HG03558 (cell line): ENCODE results near the gene WIPF3.
"Not testable (repeated sequence)": the region's sequence is repeated elsewhere in the genome, so short reads cannot be mapped to it uniquely, and the experiment has no call there.

ENCODE experiments used
- ATAC-seq: cut with Tn5 transposase; IDR thresholded peaks from one replicate; pipeline ENCODE4 v1.9.1; 2021; ENCODE audit warnings: moderate number of reproducible peaks; ENCODE audit not compliant: unreplicated experiment; ENCODE audit errors: extremely low read depth

The WIPF3 gene

DNA sequence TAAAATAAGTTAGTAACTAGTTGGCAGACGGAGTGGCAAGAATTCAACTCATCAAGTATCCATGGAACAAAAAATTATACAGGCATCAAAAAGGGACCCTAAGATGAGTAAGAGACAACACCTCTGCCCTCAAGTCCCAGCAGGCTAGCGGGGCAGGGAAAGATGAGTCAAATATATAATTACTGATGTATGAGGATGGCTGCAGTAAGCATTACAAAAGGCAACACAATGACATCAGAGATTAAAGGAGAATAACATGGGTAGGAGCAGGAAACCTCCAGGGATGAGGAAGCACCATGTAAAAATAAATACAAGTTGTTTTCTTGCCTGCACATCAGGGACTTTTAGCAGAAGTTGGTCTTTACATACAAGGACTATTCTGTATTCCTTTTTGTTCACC, 133.9 kb downstream of the WIPF3 start:
- no peak for ATAC-seq

GRCh38 chr7:29945259-29945809, 139.0 kb downstream of the WIPF3 start:
- ATAC-seq = no peak

DNA sequence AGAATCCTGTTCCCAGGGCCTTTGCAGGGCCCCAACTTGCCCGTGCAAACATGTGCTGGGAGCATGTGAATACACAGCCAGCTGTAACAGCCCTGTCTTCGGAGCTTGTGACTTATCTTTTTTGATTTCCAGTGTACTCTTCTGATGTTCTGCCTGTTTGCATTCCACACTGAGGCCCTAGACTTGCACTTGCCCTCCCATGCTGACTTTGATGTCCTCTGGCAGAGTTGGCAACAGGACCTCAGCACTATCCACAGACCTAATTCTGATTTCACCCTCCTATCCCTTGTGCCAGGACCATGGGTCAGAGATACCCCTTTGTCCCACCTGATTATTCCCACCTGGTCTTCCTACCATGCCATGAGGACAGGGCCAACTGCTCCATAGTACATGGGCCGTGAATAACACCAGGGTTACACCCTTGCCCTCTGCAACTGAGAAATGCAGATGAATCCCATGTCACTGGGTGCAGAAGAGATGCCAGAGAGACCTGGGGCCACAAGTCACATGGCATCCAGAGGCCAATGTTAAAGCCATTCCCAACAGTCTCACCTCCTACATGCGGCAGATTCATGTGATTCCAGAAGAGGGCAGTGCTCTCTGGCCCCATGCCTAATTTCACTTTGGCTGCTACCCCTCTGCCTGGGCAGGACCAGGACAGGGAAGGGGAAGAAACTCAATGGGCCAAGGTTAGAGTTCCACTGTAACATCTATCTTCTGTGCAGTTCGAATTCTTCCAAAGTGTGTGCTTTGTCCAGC, 140.3 kb downstream of the WIPF3 start:
- no peak for ATAC-seq

- no peak for ATAC-seq
These were observed 142.3 kb downstream of the WIPF3 start for GRCh38 chr7:29948587-29948986.

GRCh38 chr7:29950480-29950879, 144.2 kb downstream of the WIPF3 start:
- no peak for ATAC-seq

GRCh38 chr7:29951206-29951605, 144.9 kb downstream of the WIPF3 start:
- ATAC-seq = no peak

GRCh38 chr7:29953726-29954347, 147.5 kb downstream of the WIPF3 start:
- ATAC-seq = no peak

DNA sequence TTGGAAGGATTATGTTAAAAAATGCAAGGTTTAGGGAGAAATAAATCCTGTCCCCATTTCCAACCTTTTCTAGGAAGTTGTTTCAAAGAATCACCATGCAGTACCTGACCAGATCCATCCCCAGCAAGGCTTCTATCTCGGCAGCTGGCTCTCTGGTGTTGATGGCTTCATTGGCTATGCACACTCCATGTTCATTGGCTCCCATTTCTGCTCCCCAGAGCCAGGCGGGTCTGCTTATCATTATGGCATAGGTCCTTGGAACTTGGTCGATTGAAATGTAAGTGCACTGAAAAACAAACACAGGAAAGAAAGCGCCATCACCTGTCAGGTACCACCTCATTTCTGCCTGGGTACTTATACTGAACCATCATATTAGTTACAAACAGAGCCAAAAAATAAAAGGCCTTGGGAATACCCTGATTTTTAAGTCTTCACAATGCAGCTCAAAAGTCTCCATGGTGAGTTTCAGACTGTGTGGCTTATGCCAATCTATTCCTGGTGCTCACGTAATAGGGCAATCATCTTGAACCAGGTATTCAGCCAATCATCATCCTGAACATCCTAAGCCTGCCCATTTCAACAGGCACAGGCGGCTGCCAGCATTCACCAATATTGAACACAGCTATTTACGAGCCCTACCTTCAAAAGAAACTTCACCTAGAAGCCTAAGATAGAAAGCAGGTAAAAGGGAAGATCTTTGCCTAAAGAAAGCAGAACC, 148.9 kb downstream of the WIPF3 start:
- ATAC-seq = no peak

DNA sequence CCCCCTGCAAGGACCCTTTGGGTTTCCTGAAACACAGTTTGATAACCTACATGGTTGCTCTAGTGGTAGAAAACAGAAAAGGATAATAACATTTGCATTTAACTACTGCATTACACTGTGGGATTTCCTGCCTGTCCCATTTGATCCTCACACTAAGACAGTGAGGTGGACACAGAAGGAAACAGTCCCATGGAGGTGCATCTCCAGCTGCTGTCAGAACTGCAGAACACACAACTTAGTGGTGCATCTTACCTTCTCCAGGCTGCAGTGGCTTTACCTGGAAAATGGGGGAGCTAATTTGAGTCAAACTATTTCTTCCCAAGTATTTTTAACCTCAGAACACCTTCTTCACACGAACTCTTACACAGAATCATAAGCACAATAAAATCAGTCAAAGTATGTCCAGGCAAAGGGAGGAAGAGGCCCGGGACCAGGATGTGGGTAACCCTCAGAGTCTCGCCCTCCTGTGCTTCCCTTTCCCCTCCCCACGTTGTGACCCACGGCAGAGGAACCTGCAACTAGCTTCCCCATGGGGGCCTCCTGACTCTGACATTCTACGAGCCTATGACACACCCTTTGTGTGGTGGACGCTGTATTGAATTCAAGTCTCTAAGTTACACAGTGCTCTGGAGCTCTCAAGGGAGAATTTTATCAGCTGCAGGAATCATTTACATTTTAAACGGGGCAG, 149.6 kb downstream of the WIPF3 start:
- ATAC-seq = no peak

DNA sequence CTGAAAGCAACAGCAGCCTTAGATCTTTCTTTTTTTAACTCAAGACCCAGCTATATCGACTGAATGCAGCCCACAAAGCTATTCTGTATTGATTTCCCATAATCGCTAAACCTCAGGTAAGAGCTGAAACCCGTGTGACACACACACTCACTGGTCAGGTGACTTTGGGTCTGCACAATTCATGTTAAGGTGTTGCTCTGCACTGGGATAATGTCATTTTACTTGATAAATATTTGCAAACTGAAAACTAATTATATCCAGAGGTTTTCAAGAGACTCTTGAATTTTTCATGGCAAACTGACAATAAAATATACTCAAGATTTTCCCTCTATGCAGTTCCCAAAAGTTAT, 150.2 kb downstream of the WIPF3 start:
- ATAC-seq = no peak

GRCh38 chr7:29957521-29958310, 151.4 kb downstream of the WIPF3 start:
- ATAC-seq = no peak

DNA sequence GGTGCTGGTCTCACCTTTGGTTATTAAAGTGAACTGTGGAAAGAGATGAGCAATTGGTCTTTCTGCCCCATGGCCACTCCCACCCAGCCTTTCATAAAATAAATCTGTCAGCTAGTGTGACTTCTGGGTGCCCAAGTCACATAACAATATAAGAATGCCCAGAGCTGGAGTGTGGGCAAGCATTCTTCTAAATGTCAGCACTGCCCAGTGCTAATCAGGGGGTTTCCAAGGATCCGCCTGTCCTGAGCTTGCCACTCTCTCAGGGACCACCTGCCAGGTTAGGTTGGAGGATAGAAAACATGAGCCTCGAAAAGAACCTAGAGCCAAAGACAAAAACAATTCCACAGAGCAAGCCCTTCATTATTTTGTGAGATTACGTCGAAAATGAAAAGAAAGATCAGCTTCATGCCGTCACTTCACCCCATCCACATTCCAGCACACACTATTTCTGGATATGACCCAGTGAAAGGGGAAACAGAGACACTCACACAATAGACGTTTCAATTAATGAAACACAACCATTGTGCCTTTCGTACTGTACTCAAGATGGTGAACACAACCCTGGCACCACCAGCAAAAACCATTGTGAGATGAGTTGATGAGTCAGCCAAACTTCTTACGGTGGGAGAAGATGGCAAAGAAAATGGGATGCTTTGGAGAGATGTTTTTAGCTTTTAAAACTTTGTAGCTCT, 152.5 kb downstream of the WIPF3 start:
- ATAC-seq = no peak

DNA sequence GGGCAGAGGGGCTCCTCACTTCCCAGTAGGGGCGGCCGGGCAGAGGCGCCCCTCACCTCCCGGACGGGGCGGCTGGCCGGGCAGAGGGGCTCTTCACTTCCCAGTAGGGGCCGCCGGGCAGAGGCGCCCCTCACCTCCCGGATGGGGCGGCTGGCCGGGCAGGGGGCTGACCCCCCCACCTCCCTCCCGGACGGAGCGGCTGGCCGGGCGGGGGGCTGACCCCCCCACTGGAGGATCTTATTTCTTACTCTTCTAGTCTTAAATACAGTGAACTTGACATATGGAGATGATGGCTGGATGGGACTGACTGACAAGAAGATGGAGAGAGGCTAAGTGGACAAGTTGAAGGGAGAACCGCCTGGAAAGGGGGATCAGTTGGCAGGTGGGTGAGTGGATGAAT, 155.3 kb downstream of the WIPF3 start:
- ATAC-seq = not testable (repeated sequence)

- no peak for ATAC-seq
These were observed 155.7 kb downstream of the WIPF3 start for GRCh38 chr7:29962035-29962434.

- no peak for ATAC-seq
These were observed 158.7 kb downstream of the WIPF3 start for GRCh38 chr7:29965030-29965429.
